Common myeloid progenitor, CD34-positive (primary cell): ENCODE measurements around the gene INPP5J.

Source experiments
- CTCF ChIA-PET: fragments of 350-600 bp; sonication (Branson Sonifier 250); formaldehyde crosslinking; loops from one replicate; lab custom pipeline; 2021; ENCODE audit warnings: antibody characterized with exemption; lab: Charles Lee
- POLR2A ChIA-PET: fragments of 350-600 bp; sonication (Branson Sonifier 250); formaldehyde crosslinking; loops from one replicate; lab custom pipeline; 2021; ENCODE audit warnings: antibody characterized with exemption; lab: Charles Lee
- DNase-seq, 3 donors: peaks; one replicate each; pipeline versions ENCODE4 v3.0.0 to v3.0.0-alpha.2; 2013
- H3K27ac ChIP-seq, 2 experiments: 1 replicate in 1 of 2; 2 replicates in 1 of 2; pipeline ENCODE4 v1.7.0; 2013; ENCODE audit warnings: inconsistent platforms in 2 of 2, low read length in 2 of 2, mild to moderate bottlenecking in 2 of 2, low read depth in 1 of 2, moderate library complexity in 1 of 2; ENCODE audit not compliant: severe bottlenecking in 2 of 2, insufficient read depth in 1 of 2, poor library complexity in 1 of 2
- H3K27me3 ChIP-seq, 5 experiments: replicated peaks in 2 of 5; 1 replicate in 3 of 5; 2 replicates in 2 of 5; pipeline versions ENCODE4 v1.6.1 to v1.7.0; 2013; ENCODE audit warnings: low read length in 4 of 5, mild to moderate bottlenecking in 2 of 5, moderate library complexity in 2 of 5, inconsistent platforms in 1 of 5; ENCODE audit not compliant: insufficient read depth in 5 of 5, control insufficient read depth in 4 of 5
- H3K36me3 ChIP-seq, 4 experiments: 1 replicate in 2 of 4; 2 replicates in 2 of 4; pipeline versions ENCODE4 v1.6.1 to v1.7.0; 2013; ENCODE audit warnings: low read length in 3 of 4, control low read depth in 1 of 4, mild to moderate bottlenecking in 1 of 4; ENCODE audit not compliant: control insufficient read depth in 4 of 4, insufficient read depth in 4 of 4
- H3K4me1 ChIP-seq, 4 experiments: 1 replicate in 3 of 4; 2 replicates in 1 of 4; pipeline versions ENCODE4 v1.6.1 to v1.7.1; 2013; ENCODE audit warnings: low read length in 3 of 4, mild to moderate bottlenecking in 3 of 4, control low read depth in 1 of 4, inconsistent platforms in 1 of 4, moderate library complexity in 1 of 4; ENCODE audit not compliant: control insufficient read depth in 4 of 4, insufficient read depth in 4 of 4; ENCODE audit errors: control extremely low read depth in 1 of 4
- H3K4me3 ChIP-seq, 7 experiments: 1 replicate in 4 of 7; 2 replicates in 3 of 7; pipeline versions ENCODE4 v1.5.1 to v1.7.0; 2013; ENCODE audit warnings: mild to moderate bottlenecking in 7 of 7, low read length in 6 of 7, moderate library complexity in 6 of 7, inconsistent platforms in 2 of 7, low read depth in 2 of 7, control low read depth in 1 of 7; ENCODE audit not compliant: insufficient read depth in 4 of 7, control insufficient read depth in 1 of 7; ENCODE audit errors: extremely low read depth in 1 of 7
- H3K9me3 ChIP-seq, 5 experiments: 1 replicate in 4 of 5; 2 replicates in 1 of 5; pipeline versions ENCODE4 v1.6.1 to v1.7.1; 2013; ENCODE audit warnings: low read length in 4 of 5, mild to moderate bottlenecking in 2 of 5, inconsistent platforms in 1 of 5, low read depth in 1 of 5, moderate library complexity in 1 of 5; ENCODE audit not compliant: control insufficient read depth in 4 of 5, insufficient read depth in 2 of 5; ENCODE audit errors: control extremely low read depth in 1 of 5
- WGBS: methylation state at CpG from one replicate; pipeline ENCODE4 v1.1.5; 2013; ENCODE audit not compliant: insufficient coverage; 5-methylcytosine and 5-hydroxymethylcytosine counted together

The INPP5J gene

GRCh38 chr22:31083377-31083768 is 39.4 kb upstream of the INPP5J start:
- ChIA-PET CTCF (interaction anchor here (0.9 to 6.9 kb wide), 12 partner anchors 9 to 340 kb away, joined by 3 to 48 read pairs (median 4); no protein-coding TSS in a partner anchor), POLR2A (interaction anchor here (1.2 kb wide), 1 partner anchor 114 kb away, joined by 3 read pairs; no protein-coding TSS in a partner anchor)
- Histone ChIP-seq H3K36me3 (peaks cover 0 to 6% (median 3%) of the 10 kb centered on the region in 4 experiments), H3K4me1 (peaks cover 2 to 53% (median 47%) of the 10 kb centered on the region in 4 experiments), H3K27ac (no peak overlapping the region), H3K4me3 (peak overlapping the region in 1 of 7 experiments; percentile 83), H3K27me3 (no peaks in the 10 kb centered on the region), H3K9me3 (no peaks in the 10 kb centered on the region)
- 100% methylated on average over 1 of the region's 3 CpGs for WGBS
- no peak for DNase-seq

GRCh38 chr22:31083923-31084810 is 38.6 kb upstream of the INPP5J start:
- 2% methylated on average over 15 of the region's 18 CpGs for WGBS
- POLR2A ChIA-PET, result no interaction called here
- Histone ChIP-seq H3K4me3 (peak overlapping the region; percentile 64 to 92 (median 78)), H3K27me3 (no peaks in the 10 kb centered on the region), H3K27ac (peak overlapping the region in 1 of 2 experiments; percentile 85), H3K4me1 (peaks cover 2 to 53% (median 47%) of the 10 kb centered on the region in 4 experiments), H3K9me3 (no peaks in the 10 kb centered on the region), H3K36me3 (peaks cover 0 to 10% (median 7%) of the 10 kb centered on the region in 4 experiments)
- DNase-seq, result no peak
- CTCF ChIA-PET, result interaction anchor here (0.7 to 6.9 kb wide), 14 partner anchors 8 to 341 kb away, joined by 3 to 48 read pairs (median 3); partner anchors contain the start of genes MORC2 and TUG1

- Histone ChIP-seq H3K9me3 (no peaks in the 10 kb centered on the region), H3K4me3 (peak overlapping the region; percentile 64 to 92 (median 78)), H3K36me3 (peaks cover 0 to 17% (median 9%) of the 10 kb centered on the region in 4 experiments), H3K4me1 (peaks cover 2 to 53% (median 47%) of the 10 kb centered on the region in 4 experiments), H3K27me3 (no peaks in the 10 kb centered on the region), H3K27ac (peak overlapping the region; percentile 50 to 85)
- WGBS, result 0% methylated on average over 52 of the region's 69 CpGs
- ChIA-PET CTCF (interaction anchor here (0.7 to 6.9 kb wide), 17 partner anchors 7 to 148 kb away, joined by 3 to 48 read pairs (median 3); partner anchors contain the start of genes MORC2 and TUG1), POLR2A (interaction anchor here (1.2 kb wide), 1 partner anchor 116 kb away, joined by 3 read pairs; the partner anchor contains the start of genes MORC2 and TUG1)
- peak; percentile 77 to 88 (median 85) for DNase-seq
These were observed 37.8 kb upstream of the INPP5J start for GRCh38 chr22:31084811-31085492.

- Histone ChIP-seq H3K9me3 (no peaks in the 10 kb centered on the region), H3K36me3 (peaks cover 0 to 19% (median 10%) of the 10 kb centered on the region in 4 experiments), H3K4me1 (peaks cover 0 to 51% (median 45%) of the 10 kb centered on the region in 4 experiments), H3K27ac (peak overlapping the region in 1 of 2 experiments; percentile 85), H3K4me3 (peak overlapping the region; percentile 64 to 92 (median 78)), H3K27me3 (no peaks in the 10 kb centered on the region)
- ChIA-PET CTCF (interaction anchor here (0.7 to 6.9 kb wide), 11 partner anchors 8 to 144 kb away, joined by 3 to 48 read pairs (median 3); no protein-coding TSS in a partner anchor), POLR2A (interaction anchor here (1.2 kb wide), 1 partner anchor 117 kb away, joined by 3 read pairs; the partner anchor contains the start of genes MORC2 and TUG1)
- 67% methylated on average over 1 of the region's 13 CpGs for WGBS
- no peak for DNase-seq
These were observed 37.3 kb upstream of the INPP5J start for GRCh38 chr22:31085493-31085824.

- ChIA-PET CTCF (interaction anchor here (0.9 to 6.9 kb wide), 7 partner anchors 31 to 144 kb away, joined by 3 to 48 read pairs (median 3); no protein-coding TSS in a partner anchor), POLR2A (interaction anchor here (1.2 kb wide), 1 partner anchor 117 kb away, joined by 3 read pairs; the partner anchor contains the start of genes MORC2 and TUG1)
- no peaks in the 10 kb centered on the region for H3K27me3 ChIP-seq
- H3K4me1 ChIP-seq, result peaks cover 0 to 49% (median 42%) of the 10 kb centered on the region in 4 experiments
- WGBS, result 100% methylated on average over 2 of the region's 3 CpGs
- peak overlapping the region in 2 of 7 experiments; percentile 14 to 75 for H3K4me3 ChIP-seq
- H3K36me3 ChIP-seq, result peaks cover 0 to 23% (median 12%) of the 10 kb centered on the region in 4 experiments
- no peak for DNase-seq
- no peak overlapping the region for H3K27ac ChIP-seq
- no peaks in the 10 kb centered on the region for H3K9me3 ChIP-seq
These were observed 36.8 kb upstream of the INPP5J start for GRCh38 chr22:31085928-31086327.

- Histone ChIP-seq H3K27ac (no peak overlapping the region), H3K27me3 (no peaks in the 10 kb centered on the region), H3K9me3 (no peaks in the 10 kb centered on the region), H3K36me3 (peaks cover 0 to 28% (median 18%) of the 10 kb centered on the region in 4 experiments), H3K4me1 (peaks cover 0 to 42% (median 36%) of the 10 kb centered on the region in 4 experiments), H3K4me3 (no peak overlapping the region)
- DNase-seq, result no peak
- ChIA-PET CTCF (interaction anchor here (1.3 to 6.9 kb wide), 4 partner anchors 9 to 146 kb away, joined by 3 to 48 read pairs (median 8); no protein-coding TSS in a partner anchor), POLR2A (no interaction called here)
- WGBS, result 93% methylated on average over 3 of the region's 8 CpGs
These were observed 35.9 kb upstream of the INPP5J start for GRCh38 chr22:31086703-31087330.
